Transverse colon (tissue), 4 donors: Measurements from ENCODE around the gene LAMTOR1. TPM values are rescaled to one million over a fixed set of nuclear protein-coding genes. Genes with fewer than 3 reads are reported as not detected.

Source experiments
- DNase-seq: peaks from one replicate; pipeline ENCODE4 v3.0.0-alpha.2; 2019
- H3K27ac ChIP-seq, 4 donors: fragments of 200-600 bp; sonication (generic); 2 replicates each; pipeline ENCODE4 v1.5.1; 2016 to 2018; ENCODE audit warnings: inconsistent platforms in 4 of 4
- H3K27me3 ChIP-seq: fragments of 200-600 bp; sonication (generic); 2 replicates; pipeline ENCODE4 v1.5.1; 2017; ENCODE audit warnings: inconsistent platforms
- H3K36me3 ChIP-seq, 4 donors: fragments of 200-600 bp; sonication (generic); 2 replicates each; pipeline ENCODE4 v1.5.1; 2017 to 2019; ENCODE audit warnings: inconsistent platforms in 4 of 4
- H3K4me1 ChIP-seq, 4 donors: fragments of 200-600 bp; sonication (generic); 2 replicates each; pipeline ENCODE4 v1.5.1; 2017 to 2020; ENCODE audit warnings: inconsistent platforms in 4 of 4
- H3K4me3 ChIP-seq, 4 donors: fragments of 200-600 bp; sonication (generic); 1 replicate in 1 of 4; 2 replicates in 3 of 4; pipeline versions ENCODE4 v1.5.1 to v1.6.1; 2017 to 2019; ENCODE audit warnings: inconsistent platforms in 4 of 4
- H3K9me3 ChIP-seq, 2 donors: fragments of 200-600 bp; sonication (generic); 2 replicates each; pipeline ENCODE4 v1.5.1; 2017 to 2019; ENCODE audit warnings: inconsistent platforms in 2 of 2
- CTCF ChIP-seq, 5 experiments: fragments of 200-600 bp in 3 of 5; fragments of 450-650 bp in 2 of 5; sonication (generic) in 3 of 5; IDR thresholded peaks; 1 replicate in 2 of 5; 2 replicates in 3 of 5; pipeline ENCODE4 v1.5.1; 2016 to 2017; ENCODE audit warnings: antibody characterized with exemption in 5 of 5, inconsistent platforms in 3 of 5, mild to moderate bottlenecking in 2 of 5, moderate library complexity in 1 of 5
- EP300 ChIP-seq: sonication (generic); formaldehyde crosslinking; IDR thresholded peaks from one replicate; pipeline ENCODE4 v1.6.1; 2017; ENCODE audit warnings: antibody characterized with exemption, low read depth
- POLR2A ChIP-seq: fragments of 450-650 bp; IDR thresholded peaks from one replicate; pipeline ENCODE4 v1.6.1; 2016; ENCODE audit warnings: antibody characterized with exemption, mild to moderate bottlenecking, moderate library complexity
- POLR2AphosphoS5 ChIP-seq, 3 donors: sonication (generic); formaldehyde crosslinking; IDR thresholded peaks; one replicate each; pipeline ENCODE4 v1.6.1; 2016; ENCODE audit warnings: antibody characterized with exemption in 3 of 3
- WGBS, 2 donors: methylation state at CpG; one replicate each; pipeline ENCODE4 v1.1.5; 2018; ENCODE audit warnings: low coverage in 1 of 2; 5-methylcytosine and 5-hydroxymethylcytosine counted together
- in situ Hi-C, 4 donors: fragments of 200-750 bp; cut with MboI; loops; one replicate each; pipeline versions ENCODE4 v1.15.0 to v1.15.1; 2017; ENCODE audit warnings: low sequenced_read_pairs in 3 of 4, low pct_ligation_motif_present in 1 of 4, low pct_unique_long_range_greater_than_20kb in 1 of 4
- intact Hi-C: fragments of 100-400 bp; cut with DNase I; formaldehyde crosslinking; loops from one replicate; pipeline ENCODE4 v1.15.1; 2023; ENCODE audit warnings: low total_unique reads
- total RNA-seq, 4 donors: library from RNA; depleted of rRNA; stranded (reverse); fragments of >200 nt; gene quantifications; one replicate each; pipeline ENCODE4 v1.1.0, GENCODE V29; 2016

Gene LAMTOR1
- total RNA-seq, 4 donors from 2014 or later, result 59.1 to 156 (median 102) TPM

GRCh38 chr11:72123117-72123653 lies 20.1 kb upstream of the LAMTOR1 start:
- in situ Hi-C loops, result no loop called here
- no peaks in the 10 kb centered on the region for H3K4me1 ChIP-seq
- no peaks in the 10 kb centered on the region for H3K36me3 ChIP-seq
- no peak for DNase-seq
- WGBS, 2 donors, result 77% methylated on average over 3 of the region's 3 CpGs; no CpG with 5 or more reads in 1 of the 2 donors
- intact Hi-C loops, result loop anchor here (10.0 kb wide), 1 partner anchor 548 kb away; no protein-coding TSS in a partner anchor
- no peak overlapping the region for H3K27ac ChIP-seq
- H3K27me3 ChIP-seq, result no peaks in the 10 kb centered on the region
- H3K4me3 ChIP-seq, result no peak overlapping the region
- H3K9me3 ChIP-seq, result no peaks in the 10 kb centered on the region
- no peak for TF ChIP-seq POLR2A
- TF ChIP-seq POLR2AphosphoS5 (IDR thresholded peaks at IDR 0.05), result no peak
- no peak for TF ChIP-seq CTCF (IDR thresholded peaks at IDR 0.05)
- no peak for TF ChIP-seq EP300

GRCh38 chr11:72122607-72123006 lies 19.5 kb upstream of the LAMTOR1 start:
- no peaks in the 10 kb centered on the region for H3K27me3 ChIP-seq
- intact Hi-C loops (loop anchor here (10.0 kb wide), 1 partner anchor 548 kb away; no protein-coding TSS in a partner anchor), in situ Hi-C loops (no loop called here)
- no peaks in the 10 kb centered on the region for H3K4me1 ChIP-seq
- TF ChIP-seq EP300 (no peak), CTCF (IDR thresholded peaks at IDR 0.05) (no peak), POLR2A (no peak), POLR2AphosphoS5 (IDR thresholded peaks at IDR 0.05) (no peak)
- 86 to 96% methylated on average over 1 of the region's 1 CpG for WGBS, 2 donors
- H3K4me3 ChIP-seq, result no peak overlapping the region
- H3K36me3 ChIP-seq, result no peaks in the 10 kb centered on the region
- H3K9me3 ChIP-seq, result no peaks in the 10 kb centered on the region
- no peak for DNase-seq
- no peak overlapping the region for H3K27ac ChIP-seq

GRCh38 chr11:72120930-72121329 lies 17.8 kb upstream of the LAMTOR1 start:
- no peak for TF ChIP-seq CTCF (IDR thresholded peaks at IDR 0.05)
- no peak for TF ChIP-seq POLR2A
- no peak for TF ChIP-seq EP300
- TF ChIP-seq POLR2AphosphoS5 (IDR thresholded peaks at IDR 0.05), result no peak
- intact Hi-C loops (loop anchor here (10.0 kb wide), 1 partner anchor 546 kb away; no protein-coding TSS in a partner anchor), in situ Hi-C loops (no loop called here)
- 75 to 80% methylated on average over 2 of the region's 2 CpGs for WGBS, 2 donors
- Histone ChIP-seq H3K27me3 (no peaks in the 10 kb centered on the region), H3K4me3 (no peak overlapping the region), H3K9me3 (no peaks in the 10 kb centered on the region), H3K36me3 (no peaks in the 10 kb centered on the region), H3K4me1 (no peaks in the 10 kb centered on the region), H3K27ac (no peak overlapping the region)
- DNase-seq, result no peak

- Histone ChIP-seq H3K4me1 (no peaks in the 10 kb centered on the region), H3K36me3 (no peaks in the 10 kb centered on the region), H3K9me3 (no peaks in the 10 kb centered on the region), H3K4me3 (no peak overlapping the region), H3K27me3 (no peaks in the 10 kb centered on the region), H3K27ac (no peak overlapping the region)
- WGBS, 2 donors, result 61 to 76% methylated on average over 3 to 6 of the region's 6 CpGs
- no peak for DNase-seq
- in situ Hi-C loops (no loop called here), intact Hi-C loops (no loop called here)
- TF ChIP-seq POLR2A, result no peak
- no peak for TF ChIP-seq CTCF (IDR thresholded peaks at IDR 0.05)
- no peak for TF ChIP-seq POLR2AphosphoS5 (IDR thresholded peaks at IDR 0.05)
These were observed 16.1 kb upstream of the LAMTOR1 start for GRCh38 chr11:72119198-72119597.
